GM12874 (cell line): ENCODE data around the gene ACACB.

Experiments
- CTCF ChIP-seq: IDR thresholded peaks from 2 replicates; pipeline ENCODE4 v1.5.1; 2011; ENCODE audit warnings: low read depth, mild to moderate bottlenecking, control low read depth, low read length, moderate library complexity; ENCODE audit not compliant: insufficient read depth

The ACACB gene

GRCh38 chr12:109275173-109275572 is 158.8 kb downstream of the ACACB start:
- no peak for TF ChIP-seq CTCF

- no peak for TF ChIP-seq CTCF
These were observed 159.8 kb downstream of the ACACB start for GRCh38 chr12:109276160-109276559.

GRCh38 chr12:109277255-109277898 is 161.0 kb downstream of the ACACB start:
- no peak for TF ChIP-seq CTCF

GRCh38 chr12:109277899-109278762 is 161.7 kb downstream of the ACACB start:
- TF ChIP-seq CTCF = no peak

GRCh38 chr12:109278912-109279311 is 162.5 kb downstream of the ACACB start:
- no peak for TF ChIP-seq CTCF

- no peak for TF ChIP-seq CTCF
These were observed 163.1 kb downstream of the ACACB start for GRCh38 chr12:109279525-109279924.

GRCh38 chr12:109281452-109281851 is 165.1 kb downstream of the ACACB start:
- TF ChIP-seq CTCF = no peak
